ENCODE measurements around the gene COL3A1. TPM values are rescaled to one million over a fixed set of nuclear protein-coding genes. Genes with fewer than 3 reads are reported as not detected.

COL3A1 gene
- total RNA-seq, 2 donors from 2014 or later, result not detected

- Mint-ChIP-seq H3K4me3 (no peak overlapping the region), H3K36me3 (ENCODE audit: low read depth) (no peaks in the 10 kb centered on the region), H3K4me1 (no peaks in the 10 kb centered on the region), H3K27me3 (ENCODE audit: insufficient read depth) (no peaks in the 10 kb centered on the region), H3K9me3 (no peaks in the 10 kb centered on the region), H3K27ac (no peak overlapping the region)
- Histone ChIP-seq H3K4me1 (ENCODE audit: control insufficient read depth, insufficient read depth, low read length) (no peaks in the 10 kb centered on the region), H3K27ac (ENCODE audit: low read depth, low read length) (no peak overlapping the region), H3K36me3 (ENCODE audit: control insufficient read depth, insufficient read depth, low read length) (no peaks in the 10 kb centered on the region), H3K27me3 (ENCODE audit: control insufficient read depth, insufficient read depth, low read length, poor library complexity, severe bottlenecking) (no peaks in the 10 kb centered on the region), H3K9me3 (ENCODE audit: control insufficient read depth, low read length) (no peaks in the 10 kb centered on the region), H3K4me3 (ENCODE audit: low read length) (no peak overlapping the region), H3K9ac (ENCODE audit: extremely low read depth, low read length, poor library complexity, severe bottlenecking) (no peak overlapping the region)
- no peak for TF ChIP-seq CTCF (conservative IDR thresholded peaks at IDR 0.05)
- WGBS, 2 experiments (ENCODE audit: insufficient coverage in 1 of 2, insufficient read length in 1 of 2), result no CpG with 5 or more reads among the region's 1 CpG
- DNase-seq, result no peak
Measured at GRCh38 chr2:188970211-188970610, 4.0 kb upstream of the COL3A1 start.

GRCh38 chr2:188971432-188971861 lies 2.7 kb upstream of the COL3A1 start:
- H3K27me3 Mint-ChIP-seq (ENCODE audit: insufficient read depth), result no peaks in the 10 kb centered on the region
- Histone ChIP-seq H3K4me3 (ENCODE audit: low read length) (no peak overlapping the region), H3K9ac (ENCODE audit: extremely low read depth, low read length, poor library complexity, severe bottlenecking) (no peak overlapping the region), H3K36me3 (ENCODE audit: control insufficient read depth, insufficient read depth, low read length) (no peaks in the 10 kb centered on the region), H3K4me1 (ENCODE audit: control insufficient read depth, insufficient read depth, low read length) (no peaks in the 10 kb centered on the region), H3K27ac (ENCODE audit: low read depth, low read length) (no peak overlapping the region), H3K27me3 (ENCODE audit: control insufficient read depth, insufficient read depth, low read length, poor library complexity, severe bottlenecking) (no peaks in the 10 kb centered on the region), H3K9me3 (ENCODE audit: control insufficient read depth, low read length) (no peaks in the 10 kb centered on the region)
- no peak overlapping the region for H3K4me3 Mint-ChIP-seq
- H3K27ac Mint-ChIP-seq, result no peak overlapping the region
- no peak for DNase-seq
- WGBS, 2 experiments (ENCODE audit: insufficient coverage in 1 of 2, insufficient read length in 1 of 2), result 100% methylated on average over 1 of the region's 1 CpG; no CpG with 5 or more reads in 1 of the 2 experiments
- H3K9me3 Mint-ChIP-seq, result no peaks in the 10 kb centered on the region
- no peaks in the 10 kb centered on the region for H3K4me1 Mint-ChIP-seq
- TF ChIP-seq CTCF (conservative IDR thresholded peaks at IDR 0.05), result no peak
- H3K36me3 Mint-ChIP-seq (ENCODE audit: low read depth), result no peaks in the 10 kb centered on the region

GRCh38 chr2:188973641-188974040 lies 532 bp upstream of the COL3A1 start:
- Mint-ChIP-seq H3K4me3 (no peak overlapping the region), H3K36me3 (ENCODE audit: low read depth) (no peaks in the 10 kb centered on the region), H3K27me3 (ENCODE audit: insufficient read depth) (no peaks in the 10 kb centered on the region), H3K4me1 (no peaks in the 10 kb centered on the region), H3K9me3 (no peaks in the 10 kb centered on the region), H3K27ac (no peak overlapping the region)
- no peak overlapping the region for H3K27ac ChIP-seq (ENCODE audit: low read depth, low read length)
- no peaks in the 10 kb centered on the region for H3K4me1 ChIP-seq (ENCODE audit: control insufficient read depth, insufficient read depth, low read length)
- H3K9me3 ChIP-seq (ENCODE audit: control insufficient read depth, low read length), result no peaks in the 10 kb centered on the region
- DNase-seq, result no peak
- no peak overlapping the region for H3K4me3 ChIP-seq (ENCODE audit: low read length)
- WGBS, 2 experiments (ENCODE audit: insufficient coverage in 1 of 2, insufficient read length in 1 of 2), result 83 to 89% methylated on average over 3 of the region's 3 CpGs
- H3K27me3 ChIP-seq (ENCODE audit: control insufficient read depth, insufficient read depth, low read length, poor library complexity, severe bottlenecking), result no peaks in the 10 kb centered on the region
- H3K36me3 ChIP-seq (ENCODE audit: control insufficient read depth, insufficient read depth, low read length), result no peaks in the 10 kb centered on the region
- no peak for TF ChIP-seq CTCF (conservative IDR thresholded peaks at IDR 0.05)
- no peak overlapping the region for H3K9ac ChIP-seq (ENCODE audit: extremely low read depth, low read length, poor library complexity, severe bottlenecking)

Data from endodermal cell (in vitro differentiated cells).